NT2/D1 (cell line): Measurements from ENCODE around the gene PCDH7.

Experiments
- DNase-seq: peaks from one replicate; pipeline ENCODE4 v3.0.0-alpha.2; 2011; ENCODE audit warnings: low read depth, low spot score
- H3K27me3 ChIP-seq: 2 replicates; pipeline ENCODE4 v1.6.0; 2011; ENCODE audit warnings: mild to moderate bottlenecking; ENCODE audit not compliant: insufficient read length, insufficient read depth
- H3K36me3 ChIP-seq: 2 replicates; pipeline ENCODE4 v1.6.1; 2011; ENCODE audit warnings: mild to moderate bottlenecking, low read length, mixed read lengths; ENCODE audit not compliant: insufficient read depth, insufficient read length
- H3K4me1 ChIP-seq: 2 replicates; pipeline ENCODE4 v1.5.1; 2011; ENCODE audit not compliant: insufficient read depth, insufficient read length
- H3K4me3 ChIP-seq: 2 replicates; pipeline ENCODE4 v1.5.1; 2011; ENCODE audit warnings: low read depth; ENCODE audit not compliant: insufficient read length
- H3K9ac ChIP-seq: 2 replicates; pipeline ENCODE4 v1.6.0; 2011; ENCODE audit warnings: low read depth; ENCODE audit not compliant: insufficient read length
- H3K9me3 ChIP-seq: 2 replicates; pipeline ENCODE4 v1.5.1; 2011; ENCODE audit warnings: mild to moderate bottlenecking, low read length; ENCODE audit not compliant: insufficient read depth
- SUZ12 ChIP-seq: IDR thresholded peaks from 2 replicates; pipeline ENCODE4 v1.6.1; 2011; ENCODE audit not compliant: insufficient read length, insufficient read depth; ENCODE audit errors: extremely low read depth
- YY1 ChIP-seq: IDR thresholded peaks from 2 replicates; pipeline ENCODE4 v1.6.1; 2011; ENCODE audit not compliant: insufficient read length, insufficient read depth
- ZNF274 ChIP-seq: IDR thresholded peaks from 2 replicates; pipeline ENCODE4 v1.6.1; 2011; ENCODE audit warnings: mild to moderate bottlenecking, low read depth, low read length

The PCDH7 gene

GRCh38 chr4:30727409-30727808, 7.2 kb downstream of the PCDH7 start:
- TF ChIP-seq YY1 (no peak), ZNF274 (no peak), SUZ12 (no peak)
- no peak overlapping the region for H3K4me3 ChIP-seq
- no peak overlapping the region for H3K9ac ChIP-seq
- H3K27me3 ChIP-seq = peaks cover 10% of the 10 kb centered on the region
- H3K36me3 ChIP-seq = peaks cover 20% of the 10 kb centered on the region
- DNase-seq = no peak
- H3K9me3 ChIP-seq = peaks cover 14% of the 10 kb centered on the region; the same call in 1 of the 2 replicates
- no peaks in the 10 kb centered on the region for H3K4me1 ChIP-seq

- Histone ChIP-seq H3K4me1 (no peaks in the 10 kb centered on the region), H3K9ac (no peak overlapping the region), H3K27me3 (peaks cover 1% of the 10 kb centered on the region), H3K9me3 (peaks cover 5% of the 10 kb centered on the region; the same call in 1 of the 2 replicates), H3K4me3 (no peak overlapping the region), H3K36me3 (peaks cover 11% of the 10 kb centered on the region)
- no peak for DNase-seq
- TF ChIP-seq YY1 (no peak), ZNF274 (no peak), SUZ12 (no peak)
Measured at GRCh38 chr4:30728311-30728710, 8.1 kb downstream of the PCDH7 start.

GRCh38 chr4:30743897-30744296, 23.7 kb downstream of the PCDH7 start:
- no peaks in the 10 kb centered on the region for H3K36me3 ChIP-seq

GRCh38 chr4:30744386-30744785, 24.2 kb downstream of the PCDH7 start:
- no peak for DNase-seq
- Histone ChIP-seq H3K27me3 (no peaks in the 10 kb centered on the region), H3K9me3 (no peaks in the 10 kb centered on the region), H3K9ac (no peak overlapping the region), H3K36me3 (no peaks in the 10 kb centered on the region), H3K4me1 (no peaks in the 10 kb centered on the region), H3K4me3 (no peak overlapping the region)
- TF ChIP-seq YY1 (no peak), ZNF274 (no peak), SUZ12 (no peak)

More at GRCh38 chr4:30743897-30744296, 23.7 kb downstream of the PCDH7 start:
- no peak for DNase-seq
- no peak overlapping the region for H3K4me3 ChIP-seq
- no peak overlapping the region for H3K9ac ChIP-seq
- no peaks in the 10 kb centered on the region for H3K4me1 ChIP-seq
- TF ChIP-seq ZNF274 (no peak), YY1 (no peak)
- no peaks in the 10 kb centered on the region for H3K9me3 ChIP-seq
- no peaks in the 10 kb centered on the region for H3K27me3 ChIP-seq

DNA sequence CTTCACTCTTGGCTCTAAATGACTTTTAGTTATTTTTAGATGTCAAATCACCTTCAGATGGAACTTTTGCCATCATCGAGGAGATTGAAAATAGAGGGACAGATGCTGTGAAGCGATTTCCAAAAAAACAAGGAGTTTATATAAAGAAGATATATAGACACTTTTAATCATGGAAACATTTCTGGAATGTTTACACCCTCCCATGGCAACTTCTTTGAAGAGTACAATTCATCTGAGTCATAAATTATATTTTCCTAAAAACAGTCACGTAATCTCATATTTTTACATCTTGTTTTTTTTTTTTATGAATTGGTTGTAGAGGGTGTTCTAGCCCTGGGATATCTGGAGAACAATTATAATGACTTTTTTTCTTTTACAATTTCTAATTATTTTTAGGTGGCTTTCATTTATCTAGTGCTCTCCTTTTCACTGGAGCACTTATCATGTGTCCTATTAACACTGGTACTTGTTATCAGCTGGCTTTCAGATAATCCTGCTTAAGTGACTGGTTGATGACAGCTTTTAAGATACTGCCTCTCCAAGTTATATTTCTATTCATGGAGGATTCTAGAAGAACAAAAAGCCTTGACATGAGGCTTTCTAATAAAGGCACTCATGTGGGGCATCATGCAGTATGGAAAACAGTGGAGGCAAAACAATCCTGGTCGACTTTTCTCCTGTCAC, 24.9 kb downstream of the PCDH7 start:
- TF ChIP-seq SUZ12 = no peak
- no peak for TF ChIP-seq ZNF274
- no peak overlapping the region for H3K4me3 ChIP-seq

DNA sequence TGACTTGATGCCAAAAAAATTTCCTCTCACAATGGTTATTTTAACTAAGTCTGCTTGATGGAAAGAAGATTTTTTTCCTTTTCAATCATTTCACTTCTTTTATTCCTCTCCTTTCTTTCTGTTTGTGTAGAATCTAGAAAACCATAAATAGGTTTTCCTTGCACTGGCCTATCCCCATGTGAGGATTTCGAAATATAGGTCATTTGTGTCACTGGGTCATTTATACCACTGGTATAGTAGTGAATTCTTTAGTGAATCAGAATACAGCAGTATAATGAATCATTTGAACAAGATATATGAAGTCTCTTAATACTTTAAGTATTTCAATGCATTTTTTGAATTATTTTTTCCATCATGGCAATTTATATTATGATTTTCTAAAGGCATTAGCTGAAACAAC, 26.6 kb downstream of the PCDH7 start:
- no peaks in the 10 kb centered on the region for H3K4me1 ChIP-seq
- H3K4me3 ChIP-seq = no peak overlapping the region
- no peak for DNase-seq
- TF ChIP-seq ZNF274 (no peak), SUZ12 (no peak), YY1 (no peak)
- no peaks in the 10 kb centered on the region for H3K36me3 ChIP-seq
- no peaks in the 10 kb centered on the region for H3K9me3 ChIP-seq
- H3K27me3 ChIP-seq = no peaks in the 10 kb centered on the region
- no peak overlapping the region for H3K9ac ChIP-seq

More for the DNA sequence above, 24.9 kb downstream of the PCDH7 start:
- H3K27me3 ChIP-seq = no peaks in the 10 kb centered on the region
- H3K9me3 ChIP-seq = no peaks in the 10 kb centered on the region
- no peaks in the 10 kb centered on the region for H3K4me1 ChIP-seq
- no peak for DNase-seq
- H3K9ac ChIP-seq = no peak overlapping the region
- no peaks in the 10 kb centered on the region for H3K36me3 ChIP-seq

DNA sequence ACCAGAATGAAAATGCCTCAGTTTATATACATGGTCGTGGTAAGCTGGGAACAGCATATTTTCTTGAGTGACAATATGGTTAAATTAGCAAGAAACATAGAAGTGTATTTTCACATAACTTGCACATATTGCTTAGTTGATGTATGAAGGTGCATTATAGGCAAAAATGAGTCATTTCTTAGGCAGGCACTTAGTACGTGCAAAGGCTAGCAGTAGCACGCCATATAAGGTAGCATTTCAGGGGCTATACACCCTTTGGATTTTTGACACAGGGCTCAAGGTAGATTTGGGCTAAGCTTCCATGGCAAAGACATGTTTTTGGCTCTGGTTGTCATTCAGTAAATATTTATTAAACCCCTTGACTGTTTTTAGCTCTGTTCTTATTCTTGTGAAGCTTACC, 33.1 kb downstream of the PCDH7 start:
- no peak overlapping the region for H3K4me3 ChIP-seq
- TF ChIP-seq ZNF274 (no peak), SUZ12 (no peak), YY1 (no peak)
- H3K27me3 ChIP-seq = no peaks in the 10 kb centered on the region
- no peaks in the 10 kb centered on the region for H3K9me3 ChIP-seq
- no peaks in the 10 kb centered on the region for H3K4me1 ChIP-seq
- no peaks in the 10 kb centered on the region for H3K36me3 ChIP-seq
- DNase-seq = no peak
- no peak overlapping the region for H3K9ac ChIP-seq
